H9 (cell line): Measurements from ENCODE around the gene C2orf68. TPM values are rescaled to one million over a fixed set of nuclear protein-coding genes. Genes with fewer than 3 reads are reported as not detected.
A peak's percentile ranks its signal among the peaks of the same experiment; 100 is the strongest.
"Not testable (repeated sequence)": the region's sequence is repeated elsewhere in the genome, so short reads cannot be mapped to it uniquely, and the experiment has no call there.

ENCODE experiments used
- DNase-seq: peaks from one replicate; pipeline ENCODE4 v3.0.0-alpha.2; 2017
- H2AFZ ChIP-seq: one replicate; pipeline ENCODE4 v1.6.1; 2013; ENCODE audit warnings: mild to moderate bottlenecking, low read length, control low read depth, moderate library complexity
- H2AK5ac ChIP-seq: 2 replicates; pipeline ENCODE4 v1.6.1; 2013; ENCODE audit warnings: low read length, control low read depth, mixed read lengths; ENCODE audit not compliant: insufficient read length
- H2BK120ac ChIP-seq: one replicate; pipeline ENCODE4 v1.6.1; 2013; ENCODE audit warnings: low read depth, mild to moderate bottlenecking, low read length, control low read depth, inconsistent platforms; ENCODE audit not compliant: poor library complexity, severe bottlenecking
- H2BK12ac ChIP-seq: 2 replicates; pipeline ENCODE4 v1.6.1; 2013; ENCODE audit warnings: low read length, control low read depth, mixed read lengths, low read depth; ENCODE audit not compliant: insufficient read length
- H2BK15ac ChIP-seq: 2 replicates; pipeline ENCODE4 v1.6.1; 2013; ENCODE audit warnings: low read depth, low read length, control low read depth
- H2BK20ac ChIP-seq: one replicate; pipeline ENCODE4 v1.6.1; 2013; ENCODE audit warnings: low read depth, mild to moderate bottlenecking, low read length, control low read depth, inconsistent platforms; ENCODE audit not compliant: poor library complexity, severe bottlenecking
- H2BK5ac ChIP-seq: 2 replicates; pipeline ENCODE4 v1.6.1; 2013; ENCODE audit warnings: low read length, control low read depth, mixed read lengths; ENCODE audit not compliant: insufficient read length
- H3K14ac ChIP-seq: 2 replicates; pipeline ENCODE4 v1.6.1; 2013; ENCODE audit warnings: low read length, control low read depth; ENCODE audit not compliant: insufficient read depth
- H3K18ac ChIP-seq: 2 replicates; pipeline ENCODE4 v1.6.1; 2013; ENCODE audit warnings: low read depth, mild to moderate bottlenecking, mixed read lengths, low read length, control low read depth; ENCODE audit not compliant: insufficient read length
- H3K23ac ChIP-seq: 2 replicates; pipeline ENCODE4 v1.6.1; 2013; ENCODE audit warnings: low read length, control low read depth, mixed read lengths, low read depth; ENCODE audit not compliant: insufficient read length
- H3K23me2 ChIP-seq: 2 replicates; pipeline ENCODE4 v1.6.1; 2013; ENCODE audit warnings: low read depth, mild to moderate bottlenecking, mixed read lengths, low read length, control low read depth; ENCODE audit not compliant: insufficient read length, poor library complexity, severe bottlenecking
- H3K27ac ChIP-seq: 2 replicates; pipeline ENCODE4 v1.5.1; 2013; ENCODE audit warnings: low read length, control low read depth, mixed read lengths, low read depth; ENCODE audit not compliant: insufficient read length
- H3K27me3 ChIP-seq: 2 replicates; pipeline ENCODE4 v1.6.1; 2013; ENCODE audit warnings: low read length, control low read depth, inconsistent platforms; ENCODE audit not compliant: insufficient read depth
- H3K4ac ChIP-seq: 2 replicates; pipeline ENCODE4 v1.6.1; 2013; ENCODE audit warnings: low read depth, mild to moderate bottlenecking, control low read depth, inconsistent platforms, low read length, moderate library complexity
- H3K4me1 ChIP-seq: 2 replicates; pipeline ENCODE4 v1.6.1; 2013; ENCODE audit warnings: low read length, control low read depth, inconsistent platforms; ENCODE audit not compliant: insufficient read depth
- H3K4me2 ChIP-seq: 2 replicates; pipeline ENCODE4 v1.6.1; 2013; ENCODE audit warnings: low read length, control low read depth, mixed read lengths; ENCODE audit not compliant: insufficient read length, insufficient read depth
- H3K56ac ChIP-seq: 2 replicates; pipeline ENCODE4 v1.6.1; 2013; ENCODE audit warnings: low read depth, mild to moderate bottlenecking, mixed read lengths, low read length, control low read depth; ENCODE audit not compliant: insufficient read length
- H3K79me1 ChIP-seq: 2 replicates; pipeline ENCODE4 v1.6.1; 2013; ENCODE audit warnings: low read depth, mild to moderate bottlenecking, moderate library complexity, low read length, control low read depth, inconsistent platforms; ENCODE audit not compliant: insufficient read depth, poor library complexity, severe bottlenecking
- H3K79me2 ChIP-seq: 2 replicates; pipeline ENCODE4 v1.6.1; 2013; ENCODE audit warnings: low read length, control low read depth, inconsistent platforms; ENCODE audit not compliant: insufficient read depth
- H3K9ac ChIP-seq: 2 replicates; pipeline ENCODE4 v1.6.1; 2013; ENCODE audit warnings: low read length, control low read depth, mixed read lengths; ENCODE audit not compliant: insufficient read length; ENCODE audit errors: extremely low read depth
- H3K9me3 ChIP-seq: one replicate; pipeline ENCODE4 v1.6.1; 2013; ENCODE audit warnings: low read depth, low read length, inconsistent platforms; ENCODE audit not compliant: control insufficient read depth
- H3T11ph ChIP-seq: one replicate; pipeline ENCODE4 v1.6.1; 2013; ENCODE audit warnings: mild to moderate bottlenecking, low read length, control low read depth, inconsistent platforms
- H4K20me1 ChIP-seq: one replicate; pipeline ENCODE4 v1.6.1; 2013; ENCODE audit not compliant: control insufficient read depth, insufficient read length, insufficient read depth
- H4K5ac ChIP-seq: 2 replicates; pipeline ENCODE4 v1.6.1; 2013; ENCODE audit warnings: low read depth, mild to moderate bottlenecking, mixed read lengths, low read length, control low read depth; ENCODE audit not compliant: insufficient read length
- H4K8ac ChIP-seq: replicated peaks from 2 replicates; pipeline ENCODE4 v1.6.1; 2013; ENCODE audit warnings: low read length, control low read depth, mixed read lengths, low read depth; ENCODE audit not compliant: insufficient read length
- H4K91ac ChIP-seq: 2 replicates; pipeline ENCODE4 v1.6.1; 2013; ENCODE audit warnings: low read depth, mild to moderate bottlenecking, moderate library complexity, mixed read lengths, low read length, control low read depth; ENCODE audit not compliant: insufficient read length
- H3K27ac Mint-ChIP-seq, 3 experiments: 2 replicates in 2 of 3; 3 replicates in 1 of 3; pipeline ENCODE4 v1.8.0; 2020 to 2021; ENCODE audit warnings: mixed read lengths in 3 of 3, mild to moderate bottlenecking in 1 of 3, moderate library complexity in 1 of 3
- H3K27me3 Mint-ChIP-seq: 2 replicates; pipeline ENCODE4 v1.8.0; 2021; ENCODE audit warnings: low read depth, mild to moderate bottlenecking, moderate library complexity, mixed read lengths
- H3K36me3 Mint-ChIP-seq, 3 experiments: 2 replicates in 2 of 3; 3 replicates in 1 of 3; pipeline ENCODE4 v1.8.0; 2020 to 2021; ENCODE audit warnings: low read depth in 3 of 3, mixed read lengths in 3 of 3; ENCODE audit not compliant: insufficient read depth in 1 of 3
- H3K4me1 Mint-ChIP-seq, 2 experiments: 2 replicates each; pipeline ENCODE4 v1.8.0; 2020; ENCODE audit warnings: mixed read lengths in 2 of 2
- H3K4me3 Mint-ChIP-seq, 2 experiments: 2 replicates in 1 of 2; 3 replicates in 1 of 2; pipeline ENCODE4 v1.8.0; 2020 to 2021; ENCODE audit warnings: mild to moderate bottlenecking in 2 of 2, mixed read lengths in 2 of 2, moderate library complexity in 1 of 2
- H3K9me3 Mint-ChIP-seq, 2 experiments: 2 replicates in 1 of 2; 3 replicates in 1 of 2; pipeline ENCODE4 v1.8.0; 2020; ENCODE audit warnings: mild to moderate bottlenecking in 2 of 2, mixed read lengths in 2 of 2, moderate library complexity in 1 of 2
- CTCF ChIP-seq: fragments of 200-600 bp; sonication (generic); conservative IDR thresholded peaks from 3 replicates; pipeline ENCODE4 v1.8.0; 2021; ENCODE audit warnings: antibody characterized with exemption, mild to moderate bottlenecking
- WGBS: extraction: QIAGEN DNeasy Blood & Tissue Kit; methylation state at CpG from one replicate; pipeline ENCODE4 v1.1.7; 2013; ENCODE audit warnings: missing lambda C conversion rate, low lambda C conversion rate, mixed read lengths; ENCODE audit not compliant: insufficient read length; ENCODE audit errors: extremely low coverage; 5-methylcytosine and 5-hydroxymethylcytosine counted together
- total RNA-seq: library from RNA; stranded (reverse); gene quantifications from 2 replicates; pipeline ENCODE4 v1.2.1, GENCODE V29; 2021

C2orf68 gene
- total RNA-seq, 1 experiment from 2014 or later, result 39.6 TPM

GRCh38 chr2:85619617-85620016 is 7.8 kb upstream of the C2orf68 start:
- Mint-ChIP-seq H3K27me3 (no peaks in the 10 kb centered on the region), H3K36me3 (peaks cover 27 to 53% (median 39%) of the 10 kb centered on the region in 3 experiments; a peak in 6 of 7 replicates), H3K4me1 (peaks cover 5 to 9% of the 10 kb centered on the region in 2 experiments; a peak in 3 of 4 replicates), H3K9me3 (no peaks in the 10 kb centered on the region), H3K27ac (no peak overlapping the region), H3K4me3 (no peak overlapping the region)
- Histone ChIP-seq H2BK5ac (no peak overlapping the region), H2BK12ac (no peak overlapping the region), H4K8ac (no peak overlapping the region), H3K27ac (no peak overlapping the region), H4K20me1 (no peaks in the 10 kb centered on the region), H3K23ac (no peak overlapping the region), H2BK120ac (no peak overlapping the region), H3K14ac (no peak overlapping the region), H3K27me3 (no peaks in the 10 kb centered on the region), H2AK5ac (no peak overlapping the region), H4K91ac (no peak overlapping the region), H3K4me1 (no peaks in the 10 kb centered on the region; the same call in 1 of the 2 replicates), H2BK20ac (no peak overlapping the region), H3K9ac (no peak overlapping the region), H3K9me3 (no peaks in the 10 kb centered on the region), H3K56ac (no peak overlapping the region), H2BK15ac (no peak overlapping the region), H3K23me2 (no peaks in the 10 kb centered on the region), H3K4ac (no peak overlapping the region), H3K79me1 (peaks cover 18% of the 10 kb centered on the region), H2AFZ (no peak overlapping the region), H3K79me2 (peaks cover 13% of the 10 kb centered on the region; the same call in 1 of the 2 replicates), H3T11ph (no peak overlapping the region), H3K18ac (no peak overlapping the region), H4K5ac (no peak overlapping the region), H3K4me2 (no peak overlapping the region)
- DNase-seq, result no peak
- no peak for TF ChIP-seq CTCF
- WGBS, result no CpG with 5 or more reads among the region's 6 CpGs

GRCh38 chr2:85617723-85618122 is 5.9 kb upstream of the C2orf68 start:
- H3K27ac Mint-ChIP-seq, H2AFZ ChIP-seq, H2BK120ac ChIP-seq, H4K8ac ChIP-seq, H2BK20ac ChIP-seq, DNase-seq, H3K4ac ChIP-seq, H3K9me3 Mint-ChIP-seq, H3K23ac ChIP-seq, H2BK15ac ChIP-seq, H3T11ph ChIP-seq, H3K9me3 ChIP-seq, H3K56ac ChIP-seq, H4K91ac ChIP-seq, H2BK12ac ChIP-seq, H3K4me1 ChIP-seq, H4K20me1 ChIP-seq, H3K27me3 Mint-ChIP-seq, H2BK5ac ChIP-seq, H3K27ac ChIP-seq, H4K5ac ChIP-seq, H3K27me3 ChIP-seq, H2AK5ac ChIP-seq, H3K14ac ChIP-seq, H3K23me2 ChIP-seq, H3K18ac ChIP-seq: not testable (repeated sequence)
- Histone ChIP-seq H3K79me1 (peaks cover 16% of the 10 kb centered on the region), H3K79me2 (peaks cover 13% of the 10 kb centered on the region; the same call in 1 of the 2 replicates), H3K4me2 (peak overlapping the region; percentile 75), H3K9ac (peak overlapping the region; percentile 35)
- H3K4me1 Mint-ChIP-seq, result peaks cover 5 to 11% of the 10 kb centered on the region in 2 experiments; a peak in 3 of 4 replicates
- peak overlapping the region; percentile 92 to 93 for H3K4me3 Mint-ChIP-seq
- no CpG with 5 or more reads among the region's 5 CpGs for WGBS
- peaks cover 12 to 36% (median 21%) of the 10 kb centered on the region in 3 experiments; a peak in 6 of 7 replicates for H3K36me3 Mint-ChIP-seq
